HepG2 (cell line): Measurements from ENCODE around the gene MYADML2. TPM values are rescaled to one million over a fixed set of nuclear protein-coding genes. Genes with fewer than 3 reads are reported as not detected.

Experiments used
- GTF3A ChIP-seq: sonication (generic); formaldehyde crosslinking; conservative IDR thresholded peaks from 2 replicates; pipeline ENCODE4 v1.4.0; 2020; ENCODE audit warnings: mild to moderate bottlenecking, missing genetic modification reagents
- KMT2A ChIP-seq: sonication (generic); formaldehyde crosslinking; IDR thresholded peaks from 2 replicates; pipeline ENCODE4 v1.4.0; 2020; ENCODE audit warnings: missing genetic modification reagents
- NR2C2 ChIP-seq: sonication (generic); formaldehyde crosslinking; IDR thresholded peaks from 2 replicates; pipeline ENCODE4 v1.4.0; 2020; ENCODE audit warnings: missing genetic modification reagents, mild to moderate bottlenecking, moderate library complexity, borderline replicate concordance
- SP4 ChIP-seq: sonication (generic); formaldehyde crosslinking; IDR thresholded peaks from 2 replicates; pipeline ENCODE4 v1.8.1; 2023; ENCODE audit warnings: mild to moderate bottlenecking, missing genetic modification reagents
- STAG1 ChIP-seq: sonication (generic); formaldehyde crosslinking; IDR thresholded peaks from 2 replicates; pipeline ENCODE4 v1.4.0; 2020; ENCODE audit warnings: missing genetic modification reagents
- ZNF136 ChIP-seq: sonication (generic); formaldehyde crosslinking; IDR thresholded peaks from 2 replicates; pipeline ENCODE4 v1.8.1; 2022; ENCODE audit warnings: low read depth, mild to moderate bottlenecking, moderate library complexity, missing genetic modification reagents
- ZNF558 ChIP-seq: sonication (generic); formaldehyde crosslinking; IDR thresholded peaks from 2 replicates; pipeline ENCODE4 v1.9.0; 2022; ENCODE audit warnings: mild to moderate bottlenecking, missing genetic modification reagents, borderline replicate concordance
- ZNF562 ChIP-seq: sonication (generic); formaldehyde crosslinking; IDR thresholded peaks from 2 replicates; pipeline ENCODE4 v1.8.0; 2022; ENCODE audit warnings: missing genetic modification reagents, borderline replicate concordance
- ZNF777 ChIP-seq: sonication (generic); formaldehyde crosslinking; IDR thresholded peaks from 2 replicates; pipeline ENCODE4 v1.4.0; 2020; ENCODE audit warnings: missing genetic modification reagents
- ZSCAN31 ChIP-seq: sonication (generic); formaldehyde crosslinking; IDR thresholded peaks from 2 replicates; pipeline ENCODE4 v1.5.0; 2020; ENCODE audit warnings: low read depth, mild to moderate bottlenecking, missing genetic modification reagents
- polyA plus RNA-seq, 8 experiments: library from polyadenylated mRNA; depleted of rRNA in 3 of 8; stranded (reverse) in 7 of 8; unstranded in 1 of 8; fragments of >200 nt; fragmentation: Illumina TruSeq in 4 of 8; extraction: Trizol in 4 of 8; gene quantifications; 2 replicates each; pipeline versions ENCODE4 v1.2.1 to v1.2.3, GENCODE V29; 2011 to 2016; ENCODE audit warnings: low read depth in 4 of 8, missing spikeins in 1 of 8, mixed read lengths in 1 of 8; ENCODE audit not compliant: insufficient read depth in 1 of 8
- total RNA-seq, 5 experiments: library from RNA; depleted of rRNA; stranded (reverse); fragments of >200 nt; fragmentation: Illumina TruSeq; extraction: Trizol; gene quantifications; 2 replicates each; pipeline ENCODE4 v1.2.3, GENCODE V29; 2016; ENCODE audit warnings: low read depth in 1 of 5
- TF ChIP-seq, protein P1 (sequence below): IDR thresholded peaks from 2 replicates; pipeline ENCODE4 v1.6.1; 2016
- TF ChIP-seq, protein P2 (sequence below): sonication (generic); formaldehyde crosslinking; IDR thresholded peaks from 2 replicates; pipeline ENCODE4 v1.4.0; 2020; ENCODE audit warnings: mild to moderate bottlenecking, missing genetic modification reagents
- TF ChIP-seq, protein P3 (sequence below): sonication (generic); formaldehyde crosslinking; IDR thresholded peaks from 2 replicates; pipeline ENCODE4 v1.5.0; 2020; ENCODE audit warnings: mild to moderate bottlenecking, missing genetic modification reagents, moderate library complexity
- TF ChIP-seq, protein P4 (sequence below): sonication (generic); formaldehyde crosslinking; IDR thresholded peaks from 2 replicates; pipeline ENCODE4 v1.9.0; 2021; ENCODE audit warnings: missing genetic modification reagents, mild to moderate bottlenecking, borderline replicate concordance

MYADML2 gene
- total and polyA plus RNA-seq, 2 of the 13 experiments (the other 11 are each of a cell fraction or from before 2014, with no cell fraction given), result not detected

DNA sequence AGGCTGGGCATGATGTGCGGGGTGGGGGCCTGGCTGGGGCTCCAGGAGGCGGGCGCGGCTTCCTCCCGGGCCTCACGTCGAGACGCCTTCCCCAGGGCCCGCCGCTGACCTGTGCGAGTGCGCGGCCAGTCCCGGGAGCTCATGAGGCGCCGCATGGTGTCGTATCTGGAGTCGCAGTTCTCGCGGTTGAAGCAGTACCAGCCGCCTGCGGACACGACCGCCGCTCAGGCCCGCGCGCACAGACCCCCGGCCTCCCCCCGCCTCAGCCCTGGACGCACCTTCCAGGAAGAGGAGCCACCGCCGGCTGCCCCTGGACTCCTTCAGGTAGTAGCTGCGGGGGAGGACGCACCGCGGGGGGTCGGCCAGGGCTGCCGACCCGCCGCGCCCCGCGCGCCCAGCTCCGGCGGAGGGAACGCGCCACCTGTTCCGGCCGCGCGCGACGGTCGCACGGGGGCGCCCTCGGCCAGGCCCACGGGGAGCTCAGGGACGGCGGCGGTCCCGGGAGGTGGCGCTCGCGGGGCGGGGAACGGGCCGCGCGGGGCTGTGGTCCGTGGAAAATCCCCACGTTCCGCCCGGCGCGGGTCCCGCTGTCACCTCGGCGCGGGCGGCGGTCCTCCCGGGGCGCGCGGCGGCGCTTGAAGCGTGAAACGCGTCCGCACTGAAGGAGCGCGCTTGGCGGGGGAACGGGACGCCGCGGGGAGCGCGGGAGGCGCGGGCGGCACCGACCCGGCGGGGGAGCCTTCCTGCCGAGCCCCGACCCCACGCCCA is 12.5 kb upstream of the MYADML2 start (continued):
- TF ChIP-seq ZNF136 (CRISPR knock-in tag), result no peak
- TF ChIP-seq KMT2A (CRISPR knock-in tag), result no peak
- no peak for TF ChIP-seq GTF3A (CRISPR knock-in tag)
- TF ChIP-seq, protein P1, sequence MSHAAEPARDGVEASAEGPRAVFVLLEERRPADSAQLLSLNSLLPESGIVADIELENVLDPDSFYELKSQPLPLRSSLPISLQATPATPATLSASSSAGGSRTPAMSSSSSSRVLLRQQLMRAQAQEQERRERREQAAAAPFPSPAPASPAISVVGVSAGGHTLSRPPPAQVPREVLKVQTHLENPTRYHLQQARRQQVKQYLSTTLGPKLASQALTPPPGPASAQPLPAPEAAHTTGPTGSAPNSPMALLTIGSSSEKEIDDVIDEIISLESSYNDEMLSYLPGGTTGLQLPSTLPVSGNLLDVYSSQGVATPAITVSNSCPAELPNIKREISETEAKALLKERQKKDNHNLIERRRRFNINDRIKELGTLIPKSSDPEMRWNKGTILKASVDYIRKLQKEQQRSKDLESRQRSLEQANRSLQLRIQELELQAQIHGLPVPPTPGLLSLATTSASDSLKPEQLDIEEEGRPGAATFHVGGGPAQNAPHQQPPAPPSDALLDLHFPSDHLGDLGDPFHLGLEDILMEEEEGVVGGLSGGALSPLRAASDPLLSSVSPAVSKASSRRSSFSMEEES (CRISPR knock-in tag), result no peak
- TF ChIP-seq, protein P2, sequence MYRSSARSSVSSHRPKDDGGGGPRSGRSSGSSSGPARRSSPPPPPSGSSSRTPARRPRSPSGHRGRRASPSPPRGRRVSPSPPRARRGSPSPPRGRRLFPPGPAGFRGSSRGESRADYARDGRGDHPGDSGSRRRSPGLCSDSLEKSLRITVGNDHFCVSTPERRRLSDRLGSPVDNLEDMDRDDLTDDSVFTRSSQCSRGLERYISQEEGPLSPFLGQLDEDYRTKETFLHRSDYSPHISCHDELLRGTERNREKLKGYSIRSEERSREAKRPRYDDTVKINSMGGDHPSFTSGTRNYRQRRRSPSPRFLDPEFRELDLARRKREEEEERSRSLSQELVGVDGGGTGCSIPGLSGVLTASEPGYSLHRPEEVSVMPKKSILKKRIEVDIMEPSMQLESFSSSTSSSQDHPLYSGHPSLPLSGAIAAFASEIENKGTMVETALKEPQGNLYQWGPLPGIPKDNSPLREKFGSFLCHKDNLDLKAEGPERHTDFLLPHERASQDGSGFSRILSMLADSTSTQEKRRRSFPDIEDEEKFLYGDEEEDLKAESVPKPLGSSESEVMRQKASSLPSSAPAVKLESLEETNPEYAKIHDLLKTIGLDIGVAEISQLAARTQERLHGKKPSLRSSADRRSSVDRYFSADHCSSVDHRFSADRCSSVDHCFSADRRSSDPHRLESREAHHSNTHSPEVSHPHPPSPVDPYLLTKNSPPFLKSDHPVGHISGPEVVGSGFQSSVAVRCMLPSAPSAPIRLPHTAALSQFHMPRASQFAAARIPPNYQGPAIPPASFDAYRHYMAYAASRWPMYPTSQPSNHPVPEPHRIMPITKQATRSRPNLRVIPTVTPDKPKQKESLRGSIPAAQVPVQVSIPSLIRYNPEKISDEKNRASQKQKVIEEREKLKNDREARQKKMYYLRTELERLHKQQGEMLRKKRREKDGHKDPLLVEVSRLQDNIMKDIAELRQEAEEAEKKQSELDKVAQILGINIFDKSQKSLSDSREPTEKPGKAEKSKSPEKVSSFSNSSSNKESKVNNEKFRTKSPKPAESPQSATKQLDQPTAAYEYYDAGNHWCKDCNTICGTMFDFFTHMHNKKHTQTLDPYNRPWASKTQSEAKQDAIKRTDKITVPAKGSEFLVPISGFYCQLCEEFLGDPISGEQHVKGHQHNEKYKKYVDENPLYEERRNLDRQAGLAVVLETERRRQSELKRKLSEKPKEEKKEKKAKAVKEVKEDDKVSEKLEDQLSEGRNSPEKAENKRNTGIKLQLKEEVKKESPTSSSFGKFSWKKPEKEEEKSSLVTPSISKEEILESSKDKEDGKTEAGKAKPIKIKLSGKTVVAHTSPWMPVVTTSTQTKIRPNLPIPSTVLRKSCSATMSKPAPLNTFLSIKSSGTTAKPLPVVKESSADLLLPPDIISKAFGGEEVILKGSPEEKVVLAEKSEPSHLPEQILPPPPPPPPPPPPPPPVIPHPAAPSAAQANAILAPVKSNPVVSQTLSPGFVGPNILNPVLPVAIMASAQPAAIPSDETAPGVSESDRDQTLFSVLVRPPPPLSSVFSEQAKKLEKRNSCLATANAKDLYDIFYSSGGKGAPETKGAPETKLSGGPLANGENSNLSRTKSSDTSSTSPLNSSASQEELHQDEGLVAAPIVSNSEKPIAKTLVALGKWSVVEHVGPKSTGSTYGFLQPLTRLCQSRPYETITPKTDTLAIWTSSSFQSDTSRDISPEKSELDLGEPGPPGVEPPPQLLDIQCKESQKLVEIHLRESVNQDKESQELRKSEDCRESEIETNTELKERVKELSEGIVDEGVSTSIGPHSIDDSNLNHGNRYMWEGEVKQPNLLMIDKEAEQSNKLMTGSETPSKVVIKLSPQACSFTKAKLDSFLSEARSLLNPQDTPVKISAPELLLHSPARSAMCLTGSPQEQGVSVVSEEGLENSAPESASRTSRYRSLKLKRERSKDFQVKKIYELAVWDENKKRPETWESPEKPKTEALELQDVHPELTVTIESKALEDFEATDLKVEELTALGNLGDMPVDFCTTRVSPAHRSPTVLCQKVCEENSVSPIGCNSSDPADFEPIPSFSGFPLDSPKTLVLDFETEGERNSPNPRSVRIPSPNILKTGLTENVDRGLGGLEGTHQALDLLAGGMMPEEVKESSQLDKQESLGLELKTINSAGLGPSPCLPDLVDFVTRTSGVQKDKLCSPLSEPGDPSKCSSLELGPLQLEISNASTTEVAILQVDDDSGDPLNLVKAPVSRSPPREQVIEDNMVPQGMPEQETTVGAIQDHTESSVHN (CRISPR knock-in tag), result no peak
- TF ChIP-seq, protein P3, sequence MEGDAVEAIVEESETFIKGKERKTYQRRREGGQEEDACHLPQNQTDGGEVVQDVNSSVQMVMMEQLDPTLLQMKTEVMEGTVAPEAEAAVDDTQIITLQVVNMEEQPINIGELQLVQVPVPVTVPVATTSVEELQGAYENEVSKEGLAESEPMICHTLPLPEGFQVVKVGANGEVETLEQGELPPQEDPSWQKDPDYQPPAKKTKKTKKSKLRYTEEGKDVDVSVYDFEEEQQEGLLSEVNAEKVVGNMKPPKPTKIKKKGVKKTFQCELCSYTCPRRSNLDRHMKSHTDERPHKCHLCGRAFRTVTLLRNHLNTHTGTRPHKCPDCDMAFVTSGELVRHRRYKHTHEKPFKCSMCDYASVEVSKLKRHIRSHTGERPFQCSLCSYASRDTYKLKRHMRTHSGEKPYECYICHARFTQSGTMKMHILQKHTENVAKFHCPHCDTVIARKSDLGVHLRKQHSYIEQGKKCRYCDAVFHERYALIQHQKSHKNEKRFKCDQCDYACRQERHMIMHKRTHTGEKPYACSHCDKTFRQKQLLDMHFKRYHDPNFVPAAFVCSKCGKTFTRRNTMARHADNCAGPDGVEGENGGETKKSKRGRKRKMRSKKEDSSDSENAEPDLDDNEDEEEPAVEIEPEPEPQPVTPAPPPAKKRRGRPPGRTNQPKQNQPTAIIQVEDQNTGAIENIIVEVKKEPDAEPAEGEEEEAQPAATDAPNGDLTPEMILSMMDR (CRISPR knock-in tag), result peak; percentile 80
- TF ChIP-seq NR2C2 (CRISPR knock-in tag), result peak; percentile 33; the same call in 1 of the 2 replicates
- peak; percentile 59; the same call in 1 of the 2 replicates for TF ChIP-seq ZNF777
- TF ChIP-seq, protein P4, sequence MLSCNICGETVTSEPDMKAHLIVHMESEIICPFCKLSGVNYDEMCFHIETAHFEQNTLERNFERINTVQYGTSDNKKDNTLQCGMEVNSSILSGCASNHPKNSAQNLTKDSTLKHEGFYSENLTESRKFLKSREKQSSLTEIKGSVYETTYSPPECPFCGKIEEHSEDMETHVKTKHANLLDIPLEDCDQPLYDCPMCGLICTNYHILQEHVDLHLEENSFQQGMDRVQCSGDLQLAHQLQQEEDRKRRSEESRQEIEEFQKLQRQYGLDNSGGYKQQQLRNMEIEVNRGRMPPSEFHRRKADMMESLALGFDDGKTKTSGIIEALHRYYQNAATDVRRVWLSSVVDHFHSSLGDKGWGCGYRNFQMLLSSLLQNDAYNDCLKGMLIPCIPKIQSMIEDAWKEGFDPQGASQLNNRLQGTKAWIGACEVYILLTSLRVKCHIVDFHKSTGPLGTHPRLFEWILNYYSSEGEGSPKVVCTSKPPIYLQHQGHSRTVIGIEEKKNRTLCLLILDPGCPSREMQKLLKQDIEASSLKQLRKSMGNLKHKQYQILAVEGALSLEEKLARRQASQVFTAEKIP (CRISPR knock-in tag), result no peak
- peak; percentile 77; the same call in 1 of the 2 replicates for TF ChIP-seq ZNF558
- peak; percentile 89 for TF ChIP-seq STAG1 (CRISPR knock-in tag)
- no peak for TF ChIP-seq ZNF562 (CRISPR knock-in tag)
- peak; percentile 29; the same call in 1 of the 2 replicates for TF ChIP-seq SP4
- peak; percentile 45; the same call in 1 of the 2 replicates for TF ChIP-seq ZSCAN31 (CRISPR knock-in tag)
